Hepatocyte (in vitro differentiated cells): ENCODE measurements around the gene ASXL2.

ENCODE experiments used
- CTCF ChIP-seq: fragments of 200-600 bp; sonication (generic); IDR thresholded peaks from 2 replicates; pipeline ENCODE4 v1.5.1; 2016; ENCODE audit warnings: antibody characterized with exemption, mild to moderate bottlenecking; ENCODE audit not compliant: poor library complexity
- EZH2 ChIP-seq: fragments of 200-600 bp; sonication (generic); IDR thresholded peaks from 2 replicates; pipeline ENCODE4 v1.6.1; 2016; ENCODE audit warnings: antibody characterized with exemption, mild to moderate bottlenecking, borderline replicate concordance

- TF ChIP-seq CTCF (no peak), EZH2 (no peak)
Measured at GRCh38 chr2:25701801-25702200, 176.5 kb downstream of the ASXL2 start.
